SK-N-SH (cell line): ENCODE data around the gene DND1. TPM values are rescaled to one million over a fixed set of nuclear protein-coding genes. Genes with fewer than 3 reads are reported as not detected.
"Not testable (repeated sequence)": the region's sequence is repeated elsewhere in the genome, so short reads cannot be mapped to it uniquely, and the experiment has no call there.

Experiments used
- CTCF ChIA-PET: fragments of 300-600, 350-600 bp; formaldehyde crosslinking; extraction: SDS; loops from one replicate; lab custom pipeline; 2021; lab: Yijun Ruan, JAX
- POLR2A ChIA-PET: fragments of 350-600 bp; sonication (Branson Sonifier 250); formaldehyde crosslinking; extraction: SDS; loops from one replicate; lab custom pipeline; 2020; ENCODE audit warnings: antibody characterized with exemption, inconsistent platforms; lab: Yijun Ruan, JAX
- DNase-seq: peaks from one replicate; pipeline ENCODE4 v3.0.0; 2012
- H2AFZ ChIP-seq: fragments of 200-600 bp; sonication (generic); 2 replicates; pipeline ENCODE4 v1.8.1; 2016; ENCODE audit warnings: antibody characterized with exemption, mild to moderate bottlenecking, low read depth
- H3F3A ChIP-seq: fragments of 200-600 bp; sonication (generic); replicated peaks from 2 replicates; pipeline ENCODE3; 2016; ENCODE audit warnings: antibody characterized with exemption, mild to moderate bottlenecking; ENCODE audit not compliant: insufficient read depth
- H3K27ac ChIP-seq, 2 experiments: fragments of 200-500 bp in 1 of 2; fragments of 200-600 bp in 1 of 2; sonication (Bioruptor generic) in 1 of 2; sonication (generic), shearing (Covaris generic) in 1 of 2; 2 replicates each; pipeline versions ENCODE4 v1.5.1 to v1.6.1; 2014 to 2016; ENCODE audit warnings: low read depth in 2 of 2, inconsistent platforms in 1 of 2, low read length in 1 of 2, mild to moderate bottlenecking in 1 of 2, mixed read lengths in 1 of 2
- H3K27me3 ChIP-seq: fragments of 200-600 bp; sonication (generic), shearing (Covaris generic); 2 replicates; pipeline ENCODE4 v1.6.1; 2016; ENCODE audit warnings: mixed run types; ENCODE audit not compliant: insufficient read depth
- H3K36me3 ChIP-seq, 2 experiments: fragments of 200-500 bp in 1 of 2; fragments of 200-600 bp in 1 of 2; sonication (Bioruptor generic) in 1 of 2; sonication (generic) in 1 of 2; replicated peaks in 1 of 2; 2 replicates each; pipeline versions ENCODE3 to v1.5.1; 2014 to 2016; ENCODE audit warnings: low read length in 1 of 2, mild to moderate bottlenecking in 1 of 2; ENCODE audit not compliant: insufficient read depth in 2 of 2, control insufficient read depth in 1 of 2
- H3K4me1 ChIP-seq, 2 experiments: fragments of 200-500 bp in 1 of 2; fragments of 200-600 bp in 1 of 2; sonication (Bioruptor generic) in 1 of 2; sonication (generic), shearing (Covaris generic) in 1 of 2; 2 replicates each; pipeline versions ENCODE4 v1.5.1 to v1.6.1; 2014 to 2016; ENCODE audit warnings: low read depth in 1 of 2, low read length in 1 of 2, mixed run types in 1 of 2; ENCODE audit not compliant: insufficient read depth in 2 of 2, control insufficient read depth in 1 of 2
- H3K4me2 ChIP-seq: fragments of 200-600 bp; sonication (generic), shearing (Covaris generic); 2 replicates; pipeline ENCODE4 v1.6.1; 2017; ENCODE audit warnings: mixed run types
- H3K4me3 ChIP-seq, 2 experiments: fragments of 200-500 bp in 1 of 2; fragments of 200-600 bp in 1 of 2; sonication (Bioruptor generic) in 1 of 2; sonication (generic), shearing (Covaris generic) in 1 of 2; 2 replicates each; pipeline versions ENCODE4 v1.5.1 to v1.8.1; 2014 to 2016; ENCODE audit warnings: low read depth in 2 of 2, inconsistent platforms in 1 of 2, low read length in 1 of 2, mild to moderate bottlenecking in 1 of 2, mixed read lengths in 1 of 2, moderate library complexity in 1 of 2
- H3K79me2 ChIP-seq: fragments of 200-600 bp; sonication (generic); 2 replicates; pipeline ENCODE4 v1.8.1; 2017; ENCODE audit warnings: mild to moderate bottlenecking; ENCODE audit not compliant: insufficient read depth
- H3K9ac ChIP-seq: fragments of 200-600 bp; sonication (generic); 2 replicates; pipeline ENCODE4 v1.6.1; 2017; ENCODE audit warnings: mixed run types
- H3K9me2 ChIP-seq: fragments of 200-600 bp; sonication (generic); 2 replicates; pipeline ENCODE4 v1.6.1; 2017; ENCODE audit warnings: mixed run types
- H3K9me3 ChIP-seq: fragments of 200-600 bp; sonication (generic); 2 replicates; pipeline ENCODE4 v1.6.1; 2017; ENCODE audit warnings: mixed run types, mild to moderate bottlenecking, moderate library complexity
- H4K20me1 ChIP-seq: fragments of 200-600 bp; sonication (generic); 2 replicates; pipeline ENCODE4 v1.6.1; 2017; ENCODE audit warnings: mild to moderate bottlenecking, mixed run types; ENCODE audit not compliant: insufficient read depth
- CHD2 ChIP-seq: fragments of 150-350 bp; IDR thresholded peaks from 2 replicates; pipeline ENCODE4 v1.6.1; 2018; ENCODE audit warnings: low read length; ENCODE audit not compliant: partially characterized antibody
- EP300 ChIP-seq, 2 experiments: IDR thresholded peaks; 2 replicates each; pipeline versions ENCODE4 v1.4.0 to v1.6.1; 2012; ENCODE audit warnings: borderline replicate concordance in 1 of 2, low read depth in 1 of 2, low read length in 1 of 2
- FOXJ3 ChIP-seq: sonication (generic); formaldehyde crosslinking; IDR thresholded peaks from 2 replicates; pipeline ENCODE4 v1.5.1; 2020; ENCODE audit warnings: mild to moderate bottlenecking, missing genetic modification reagents
- FOXM1 ChIP-seq: IDR thresholded peaks from 2 replicates; pipeline ENCODE4 v1.4.0; 2012; ENCODE audit warnings: low read depth, mild to moderate bottlenecking
- GABPA ChIP-seq: IDR thresholded peaks from 2 replicates; pipeline ENCODE4 v1.4.0; 2012; ENCODE audit warnings: low read depth, mild to moderate bottlenecking
- GATA2 ChIP-seq: sonication (generic); formaldehyde crosslinking; IDR thresholded peaks from 2 replicates; pipeline ENCODE4 v1.5.0; 2020; ENCODE audit warnings: mild to moderate bottlenecking, missing genetic modification reagents
- JUND ChIP-seq: IDR thresholded peaks from 2 replicates; pipeline ENCODE4 v1.4.0; 2012
- MEF2A ChIP-seq: IDR thresholded peaks from 2 replicates; pipeline ENCODE4 v1.4.0; 2012; ENCODE audit warnings: low read depth, borderline replicate concordance
- MXI1 ChIP-seq: IDR thresholded peaks from 2 replicates; pipeline ENCODE4 v1.6.1; 2012; ENCODE audit warnings: mild to moderate bottlenecking, low read depth, low read length, improper control_type of control experiment
- NFIC ChIP-seq: IDR thresholded peaks from 2 replicates; pipeline ENCODE4 v1.4.0; 2012; ENCODE audit warnings: borderline replicate concordance
- NRF1 ChIP-seq: IDR thresholded peaks from 2 replicates; pipeline ENCODE4 v1.6.1; 2012; ENCODE audit warnings: low read depth, mild to moderate bottlenecking, low read length
- POLR2AphosphoS5 ChIP-seq: IDR thresholded peaks from 2 replicates; pipeline ENCODE4 v1.6.1; 2012; ENCODE audit warnings: low read depth, low read length
- RAD21 ChIP-seq: IDR thresholded peaks from 2 replicates; pipeline ENCODE4 v1.6.1; 2012; ENCODE audit warnings: mild to moderate bottlenecking, low read length
- TCF12 ChIP-seq: IDR thresholded peaks from 2 replicates; pipeline ENCODE4 v1.4.0; 2012
- TEAD4 ChIP-seq: IDR thresholded peaks from 2 replicates; pipeline ENCODE4 v1.4.0; 2012; ENCODE audit warnings: mild to moderate bottlenecking, borderline replicate concordance; ENCODE audit not compliant: insufficient read depth
- WGBS: methylation state at CpG from one replicate; pipeline ENCODE4 v1.1.6; 2017; ENCODE audit warnings: low lambda C conversion rate; 5-methylcytosine and 5-hydroxymethylcytosine counted together
- polyA plus RNA-seq, 3 experiments: library from polyadenylated mRNA; depleted of rRNA; stranded (reverse); fragments of >200 nt; gene quantifications; 2 replicates each; pipeline ENCODE4 v1.2.3, GENCODE V29; 2012
- TF ChIP-seq, protein P1 (sequence below): IDR thresholded peaks from 2 replicates; pipeline ENCODE4 v1.6.1; 2012; ENCODE audit warnings: mild to moderate bottlenecking, low read depth, low read length, moderate library complexity
- TF ChIP-seq, protein P2 (sequence below): IDR thresholded peaks from 2 replicates; pipeline ENCODE4 v1.4.0; 2012; ENCODE audit warnings: low read depth, borderline replicate concordance
- TF ChIP-seq, protein P3 (sequence below): fragments of 150-350 bp; IDR thresholded peaks from 2 replicates; pipeline ENCODE4 v1.6.1; 2017; ENCODE audit warnings: antibody characterized with exemption, low read length, low read depth, borderline replicate concordance
- TF ChIP-seq, protein P4 (sequence below): fragments of 200-600 bp; sonication (generic); IDR thresholded peaks from 2 replicates; pipeline ENCODE4 v1.6.1; 2017; ENCODE audit warnings: antibody characterized with exemption, mild to moderate bottlenecking, moderate library complexity

The DND1 gene
- polyA plus RNA-seq, 1 of the 3 experiments (the other 2 are of a cell fraction) = 1.2 TPM

DNA sequence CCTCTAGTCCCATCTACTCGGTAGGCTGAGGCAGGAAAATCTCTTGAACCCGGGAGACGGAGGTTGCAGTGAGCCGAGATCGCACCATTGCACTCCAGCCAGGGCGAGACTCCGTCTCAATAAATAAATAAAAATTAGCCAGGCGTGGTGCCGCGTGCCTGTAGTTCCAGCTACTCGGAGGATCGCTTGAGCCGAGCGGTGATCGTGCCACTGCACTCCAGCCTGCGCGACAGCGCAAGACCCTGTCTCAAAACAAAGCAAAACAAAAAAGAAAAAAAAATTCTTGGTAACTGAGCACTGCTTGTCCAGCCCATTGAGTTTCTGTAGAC, 9.4 kb downstream of the DND1 start:
- ChIA-PET CTCF (interaction anchor here (2.5 kb wide), 1 partner anchor 17 kb away, joined by 11 read pairs; the partner anchor contains the start of genes IK and NDUFA2), POLR2A (interaction anchor here (0.6 to 3.1 kb wide), 6 partner anchors 9 to 990 kb away, joined by 3 to 14 read pairs (median 4); partner anchors contain the start of genes DND1, HARS1, HARS2 and IK)
- no peak for TF ChIP-seq RAD21
- no peak for TF ChIP-seq FOXJ3 (CRISPR knock-in tag)
- TF ChIP-seq FOXM1 = no peak
- TF ChIP-seq EP300 (IDR thresholded peaks at IDR 0.05; ENCODE audit: borderline replicate concordance in 1 of 2, low read depth in 1 of 2, low read length in 1 of 2) = no peak
- TF ChIP-seq, protein P1, sequence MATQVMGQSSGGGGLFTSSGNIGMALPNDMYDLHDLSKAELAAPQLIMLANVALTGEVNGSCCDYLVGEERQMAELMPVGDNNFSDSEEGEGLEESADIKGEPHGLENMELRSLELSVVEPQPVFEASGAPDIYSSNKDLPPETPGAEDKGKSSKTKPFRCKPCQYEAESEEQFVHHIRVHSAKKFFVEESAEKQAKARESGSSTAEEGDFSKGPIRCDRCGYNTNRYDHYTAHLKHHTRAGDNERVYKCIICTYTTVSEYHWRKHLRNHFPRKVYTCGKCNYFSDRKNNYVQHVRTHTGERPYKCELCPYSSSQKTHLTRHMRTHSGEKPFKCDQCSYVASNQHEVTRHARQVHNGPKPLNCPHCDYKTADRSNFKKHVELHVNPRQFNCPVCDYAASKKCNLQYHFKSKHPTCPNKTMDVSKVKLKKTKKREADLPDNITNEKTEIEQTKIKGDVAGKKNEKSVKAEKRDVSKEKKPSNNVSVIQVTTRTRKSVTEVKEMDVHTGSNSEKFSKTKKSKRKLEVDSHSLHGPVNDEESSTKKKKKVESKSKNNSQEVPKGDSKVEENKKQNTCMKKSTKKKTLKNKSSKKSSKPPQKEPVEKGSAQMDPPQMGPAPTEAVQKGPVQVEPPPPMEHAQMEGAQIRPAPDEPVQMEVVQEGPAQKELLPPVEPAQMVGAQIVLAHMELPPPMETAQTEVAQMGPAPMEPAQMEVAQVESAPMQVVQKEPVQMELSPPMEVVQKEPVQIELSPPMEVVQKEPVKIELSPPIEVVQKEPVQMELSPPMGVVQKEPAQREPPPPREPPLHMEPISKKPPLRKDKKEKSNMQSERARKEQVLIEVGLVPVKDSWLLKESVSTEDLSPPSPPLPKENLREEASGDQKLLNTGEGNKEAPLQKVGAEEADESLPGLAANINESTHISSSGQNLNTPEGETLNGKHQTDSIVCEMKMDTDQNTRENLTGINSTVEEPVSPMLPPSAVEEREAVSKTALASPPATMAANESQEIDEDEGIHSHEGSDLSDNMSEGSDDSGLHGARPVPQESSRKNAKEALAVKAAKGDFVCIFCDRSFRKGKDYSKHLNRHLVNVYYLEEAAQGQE = no peak
- no peak for TF ChIP-seq NFIC
- no peak for TF ChIP-seq MXI1
- no peak for TF ChIP-seq MEF2A
- TF ChIP-seq NRF1 = no peak
- TF ChIP-seq POLR2AphosphoS5 = no peak
- no peak for TF ChIP-seq TEAD4
- TF ChIP-seq, protein P2, sequence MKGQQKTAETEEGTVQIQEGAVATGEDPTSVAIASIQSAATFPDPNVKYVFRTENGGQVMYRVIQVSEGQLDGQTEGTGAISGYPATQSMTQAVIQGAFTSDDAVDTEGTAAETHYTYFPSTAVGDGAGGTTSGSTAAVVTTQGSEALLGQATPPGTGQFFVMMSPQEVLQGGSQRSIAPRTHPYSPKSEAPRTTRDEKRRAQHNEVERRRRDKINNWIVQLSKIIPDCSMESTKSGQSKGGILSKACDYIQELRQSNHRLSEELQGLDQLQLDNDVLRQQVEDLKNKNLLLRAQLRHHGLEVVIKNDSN = no peak
- TF ChIP-seq GATA2 = no peak
- TF ChIP-seq GABPA = no peak
- no peak for TF ChIP-seq JUND
- TF ChIP-seq, protein P3, sequence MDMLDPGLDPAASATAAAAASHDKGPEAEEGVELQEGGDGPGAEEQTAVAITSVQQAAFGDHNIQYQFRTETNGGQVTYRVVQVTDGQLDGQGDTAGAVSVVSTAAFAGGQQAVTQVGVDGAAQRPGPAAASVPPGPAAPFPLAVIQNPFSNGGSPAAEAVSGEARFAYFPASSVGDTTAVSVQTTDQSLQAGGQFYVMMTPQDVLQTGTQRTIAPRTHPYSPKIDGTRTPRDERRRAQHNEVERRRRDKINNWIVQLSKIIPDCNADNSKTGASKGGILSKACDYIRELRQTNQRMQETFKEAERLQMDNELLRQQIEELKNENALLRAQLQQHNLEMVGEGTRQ = no peak
- TF ChIP-seq CHD2 = no peak
- no peak for TF ChIP-seq TCF12
- TF ChIP-seq, protein P4, sequence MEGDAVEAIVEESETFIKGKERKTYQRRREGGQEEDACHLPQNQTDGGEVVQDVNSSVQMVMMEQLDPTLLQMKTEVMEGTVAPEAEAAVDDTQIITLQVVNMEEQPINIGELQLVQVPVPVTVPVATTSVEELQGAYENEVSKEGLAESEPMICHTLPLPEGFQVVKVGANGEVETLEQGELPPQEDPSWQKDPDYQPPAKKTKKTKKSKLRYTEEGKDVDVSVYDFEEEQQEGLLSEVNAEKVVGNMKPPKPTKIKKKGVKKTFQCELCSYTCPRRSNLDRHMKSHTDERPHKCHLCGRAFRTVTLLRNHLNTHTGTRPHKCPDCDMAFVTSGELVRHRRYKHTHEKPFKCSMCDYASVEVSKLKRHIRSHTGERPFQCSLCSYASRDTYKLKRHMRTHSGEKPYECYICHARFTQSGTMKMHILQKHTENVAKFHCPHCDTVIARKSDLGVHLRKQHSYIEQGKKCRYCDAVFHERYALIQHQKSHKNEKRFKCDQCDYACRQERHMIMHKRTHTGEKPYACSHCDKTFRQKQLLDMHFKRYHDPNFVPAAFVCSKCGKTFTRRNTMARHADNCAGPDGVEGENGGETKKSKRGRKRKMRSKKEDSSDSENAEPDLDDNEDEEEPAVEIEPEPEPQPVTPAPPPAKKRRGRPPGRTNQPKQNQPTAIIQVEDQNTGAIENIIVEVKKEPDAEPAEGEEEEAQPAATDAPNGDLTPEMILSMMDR = no peak
- Histone ChIP-seq H3K4me3 (peak overlapping the region; percentile 78 to 88), H3K9ac (peak overlapping the region; percentile 85), H3K27me3 (no peaks in the 10 kb centered on the region), H3F3A (peaks cover 27% of the 10 kb centered on the region), H4K20me1 (0 out of 2 replicates have a peak, but pooled peaks cover 5% of the 10 kb centered on the region), H3K9me2 (no peaks in the 10 kb centered on the region), H3K27ac (peak overlapping the region; percentile 89 to 94), H3K4me1 (peaks cover 0 to 4% of the 10 kb centered on the region in 2 experiments; a peak in 2 of 4 replicates), H3K79me2 (peaks cover 41% of the 10 kb centered on the region), H2AFZ (peak overlapping the region; percentile 82), H3K9me3 (no peaks in the 10 kb centered on the region), H3K36me3 (peaks cover 42 to 65% of the 10 kb centered on the region in 2 experiments), H3K4me2 (peak overlapping the region; percentile 71)
- 3% methylated on average over 18 of the region's 18 CpGs for WGBS
- DNase-seq = no peak

DNA sequence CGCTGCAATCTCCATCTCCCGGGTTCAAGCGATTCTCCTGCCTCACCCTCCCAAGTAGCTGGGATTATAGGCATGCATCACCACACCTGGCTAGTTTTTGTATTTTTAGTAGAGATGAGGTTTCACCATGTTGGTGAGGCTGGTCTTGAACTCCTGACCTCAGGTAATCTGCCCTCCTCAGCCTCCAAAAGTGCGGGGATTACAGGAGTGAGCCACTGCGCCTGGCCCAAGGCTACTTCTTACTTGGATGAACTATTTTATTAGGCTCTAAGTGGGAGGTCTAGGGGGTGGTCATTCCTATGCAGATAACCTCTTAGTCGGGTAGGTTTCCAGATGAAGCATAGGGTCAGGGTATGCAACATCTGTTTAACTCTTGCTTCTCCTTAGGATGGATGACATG, 13.0 kb downstream of the DND1 start:
- H3K79me2 ChIP-seq, H3K4me3 ChIP-seq, H3K9me2 ChIP-seq, H3K4me2 ChIP-seq, POLR2A ChIA-PET, H4K20me1 ChIP-seq, H3K9ac ChIP-seq, H3K27ac ChIP-seq, H2AFZ ChIP-seq, H3K4me1 ChIP-seq, H3K27me3 ChIP-seq, H3K9me3 ChIP-seq, DNase-seq: not testable (repeated sequence)
- H3K36me3 ChIP-seq = peaks cover 51 to 64% of the 10 kb centered on the region in 2 experiments
- CTCF ChIA-PET = interaction anchor here (0.9 kb wide), 1 partner anchor 60 kb away, joined by 3 read pairs; no protein-coding TSS in a partner anchor
- H3F3A ChIP-seq = peaks cover 23% of the 10 kb centered on the region
- WGBS = 94% methylated on average over 6 of the region's 6 CpGs
